K562 (cell line): Measurements from ENCODE around the gene SAE1. TPM values are rescaled to one million over a fixed set of nuclear protein-coding genes. Genes with fewer than 3 reads are reported as not detected.

ENCODE experiments used
- ATAC-seq: fragments of 200-7000 bp; cut with Tn5 transposase; 3 replicates; pipeline ENCODE4 v1.9.1; 2020; ENCODE audit warnings: moderate library complexity
- BruUV-seq: library from RNA; stranded (reverse); fragments of 400-500 nt; replicated peaks from 2 replicates; lab custom pipeline; 2021; lab: Mats Ljungman, UMichigan
- CTCF ChIA-PET: fragments of 300-600 bp; formaldehyde crosslinking; extraction: SDS; loops from one replicate; lab custom pipeline; 2021; ENCODE audit warnings: low intra/inter-chr PET ratio; lab: Yijun Ruan, JAX
- POLR2A ChIA-PET: fragments of 300-600, 350-650 bp; sonication (Branson Sonifier 250); formaldehyde crosslinking; extraction: SDS; loops from one replicate; lab custom pipeline; 2021; ENCODE audit warnings: antibody characterized with exemption, inconsistent platforms; lab: Yijun Ruan, JAX
- DNase-seq, 4 experiments: peaks; one replicate each; pipeline versions ENCODE4 v3.0.0 to v3.0.0-alpha.2; 2011 to 2018; ENCODE audit warnings: low spot score in 3 of 4, mixed read lengths in 3 of 4; ENCODE audit errors: extremely low read depth in 1 of 4
- FAIRE-seq: peaks from 2 replicates; lab custom pipeline; 2011; peaks lifted over from hg19 to GRCh38; lab: Jason Lieb, UNC
- H2AFZ ChIP-seq: 2 replicates; pipeline ENCODE4 v1.6.0; 2011; ENCODE audit warnings: low read depth, low read length, control low read depth, inconsistent platforms
- H3K27ac ChIP-seq: fragments of 200-600 bp; 3 replicates; pipeline ENCODE4 v1.8.0; 2011; ENCODE audit warnings: low read depth, mild to moderate bottlenecking, control low read depth, inconsistent platforms, low read length, moderate library complexity, mixed read lengths; ENCODE audit errors: extremely low read depth
- H3K27me3 ChIP-seq, 2 experiments: fragments of 300-600 bp in 1 of 2; 2 replicates in 1 of 2; 3 replicates in 1 of 2; pipeline versions ENCODE4 v1.6.0 to v1.8.0; 2011; ENCODE audit warnings: inconsistent platforms in 2 of 2, low read length in 2 of 2, mild to moderate bottlenecking in 1 of 2, mixed read lengths in 1 of 2, moderate library complexity in 1 of 2; ENCODE audit not compliant: control insufficient read depth in 2 of 2, insufficient read depth in 2 of 2
- H3K36me3 ChIP-seq: fragments of 300-600 bp; 3 replicates; pipeline ENCODE4 v1.8.0; 2011; ENCODE audit warnings: mild to moderate bottlenecking, low read length, inconsistent platforms; ENCODE audit not compliant: control insufficient read depth, insufficient read depth
- H3K4me1 ChIP-seq, 2 experiments: fragments of 200-600 bp in 1 of 2; replicated peaks in 1 of 2; 2 replicates in 1 of 2; 3 replicates in 1 of 2; pipeline versions ENCODE4 v1.5.1 to v1.8.0; 2011; ENCODE audit warnings: inconsistent platforms in 2 of 2, low read length in 2 of 2, mild to moderate bottlenecking in 1 of 2, mixed read lengths in 1 of 2, moderate library complexity in 1 of 2; ENCODE audit not compliant: control insufficient read depth in 2 of 2, insufficient read depth in 2 of 2
- H3K4me2 ChIP-seq: 2 replicates; pipeline ENCODE4 v1.6.1; 2011; ENCODE audit warnings: low read length, control low read depth, inconsistent platforms, mixed read lengths; ENCODE audit not compliant: insufficient read depth
- H3K4me3 ChIP-seq: fragments of 200-600 bp; sonication (generic), shearing (Covaris generic); 2 replicates; pipeline ENCODE4 v1.5.1; 2016; ENCODE audit warnings: control low read depth, inconsistent platforms
- H3K79me2 ChIP-seq: fragments of 200-600 bp; 3 replicates; pipeline ENCODE4 v1.8.0; 2011; ENCODE audit warnings: low read length, inconsistent platforms; ENCODE audit not compliant: control insufficient read depth, insufficient read depth
- H3K9ac ChIP-seq, 2 experiments: 2 replicates each; pipeline versions ENCODE4 v1.6.0 to v1.6.1; 2011; ENCODE audit warnings: low read depth in 2 of 2, low read length in 2 of 2, control low read depth in 1 of 2, inconsistent platforms in 1 of 2, mild to moderate bottlenecking in 1 of 2, mixed read lengths in 1 of 2; ENCODE audit not compliant: insufficient read depth in 1 of 2
- H3K9me1 ChIP-seq: one replicate; pipeline ENCODE4 v1.6.0; 2011; ENCODE audit warnings: inconsistent platforms, mild to moderate bottlenecking, low read length, moderate library complexity; ENCODE audit not compliant: control insufficient read depth, insufficient read depth
- H3K9me3 ChIP-seq: replicated peaks from 2 replicates; pipeline ENCODE4 v1.5.1; 2011; ENCODE audit warnings: low read depth, low read length, inconsistent platforms; ENCODE audit not compliant: control insufficient read depth, insufficient read depth
- H4K20me1 ChIP-seq: replicated peaks from 2 replicates; pipeline ENCODE4 v1.6.1; 2011; ENCODE audit warnings: low read length, inconsistent platforms, mixed read lengths; ENCODE audit not compliant: control insufficient read depth, insufficient read depth
- BDP1 ChIP-seq: IDR thresholded peaks from 3 replicates; pipeline ENCODE4 v1.6.1; 2011; ENCODE audit not compliant: insufficient read length, insufficient read depth
- ELF1 ChIP-seq: fragments of 200-800 bp; sonication (Bioruptor generic); IDR thresholded peaks from 2 replicates; pipeline ENCODE4 v1.6.1; 2016; ENCODE audit warnings: missing genetic modification characterization, missing compliant biosample characterization
- HMGN3 ChIP-seq: IDR thresholded peaks from 2 replicates; pipeline ENCODE4 v1.6.1; 2011; ENCODE audit warnings: borderline replicate concordance, low read depth, mild to moderate bottlenecking, mixed read lengths, low read length; ENCODE audit not compliant: insufficient read length; ENCODE audit errors: extremely low read depth
- NCOA2 ChIP-seq, 2 experiments: fragments of 450-650 bp; IDR thresholded peaks; 2 replicates each; pipeline ENCODE4 v1.6.1; 2018; ENCODE audit warnings: mild to moderate bottlenecking in 2 of 2, moderate library complexity in 1 of 2; ENCODE audit not compliant: partially characterized antibody in 2 of 2
- POLR2AphosphoS5 ChIP-seq: IDR thresholded peaks from 2 replicates; pipeline ENCODE4 v1.6.1; 2011; ENCODE audit warnings: mild to moderate bottlenecking, low read depth, low read length, moderate library complexity; ENCODE audit not compliant: control insufficient read depth, insufficient read depth
- TAF1 ChIP-seq: IDR thresholded peaks from 2 replicates; pipeline ENCODE4 v1.6.1; 2011; ENCODE audit warnings: mild to moderate bottlenecking, low read length, moderate library complexity; ENCODE audit not compliant: insufficient read depth, control insufficient read depth, severe bottlenecking; ENCODE audit errors: extremely low read depth
- USF2 ChIP-seq: sonication (generic); formaldehyde crosslinking; IDR thresholded peaks from 2 replicates; pipeline ENCODE4 v1.5.0; 2020; ENCODE audit warnings: missing genetic modification reagents
- ZBTB1 ChIP-seq: sonication (generic); formaldehyde crosslinking; IDR thresholded peaks from 2 replicates; pipeline ENCODE4 v1.8.1; 2023; ENCODE audit warnings: missing genetic modification reagents, low read depth, mild to moderate bottlenecking, borderline replicate concordance
- ZNF23 ChIP-seq: fragments of 250-450 bp; sonication (Bioruptor Pico); IDR thresholded peaks from 2 replicates; pipeline ENCODE4 v1.4.0; 2020; ENCODE audit warnings: mild to moderate bottlenecking
- ZNF830 ChIP-seq: fragments of 250-450 bp; sonication (Bioruptor Pico); IDR thresholded peaks from 2 replicates; pipeline ENCODE4 v1.5.0; 2021; ENCODE audit warnings: mild to moderate bottlenecking
- WGBS: fragments of 100-300 bp; shearing (Covaris generic); methylation state at CpG from one replicate; pipeline ENCODE4 v1.1.6; 2016; ENCODE audit warnings: low coverage, mixed read lengths; ENCODE audit not compliant: insufficient coverage; ENCODE audit errors: missing lambda C conversion rate; 5-methylcytosine and 5-hydroxymethylcytosine counted together
- in situ Hi-C: fragments of 300-500 bp; cut with MboI; formaldehyde crosslinking; loops from 4 replicates; pipeline ENCODE4 v1.15.0; 2018; ENCODE audit warnings: inconsistent platforms, mixed read lengths
- intact Hi-C: fragments of 100-400 bp; cut with micrococcal nuclease; formaldehyde crosslinking; loops from 2 replicates; pipeline ENCODE4 v1.14.2; 2022
- polyA plus RNA-seq, 8 experiments: library from polyadenylated mRNA; depleted of rRNA in 4 of 8; stranded (reverse) in 5 of 8; unstranded in 3 of 8; fragments of >200 nt; fragmentation: Nextera tagmentation in 2 of 8; fragmentation: Illumina TruSeq in 1 of 8; extraction: Ambion mirVana in 2 of 8; extraction: Trizol in 1 of 8; gene quantifications; 2 replicates each; pipeline versions ENCODE4 v1.2.1 to v1.2.3, GENCODE V29; 2011 to 2014; ENCODE audit warnings: inconsistent platforms in 1 of 8, missing spikeins in 1 of 8
- total RNA-seq, 7 experiments: library from RNA; depleted of rRNA in 6 of 7; stranded (reverse); fragments of >200 nt in 6 of 7; fragmentation: Illumina TruSeq in 2 of 7; extraction: Trizol in 2 of 7; gene quantifications; 2 replicates each; pipeline versions ENCODE4 v1.2.1 to v1.2.3, GENCODE V29; 2011 to 2021; ENCODE audit warnings: low replicate concordance in 1 of 7

The SAE1 gene
- total and polyA plus RNA-seq, 9 of the 15 experiments (the other 6 are each of a cell fraction or from before 2014, with no cell fraction given): 82.8 to 299 (median 217) TPM

GRCh38 chr19:47197141-47197540 lies 66.5 kb downstream of the SAE1 start:
- in situ Hi-C loops (no loop called here), intact Hi-C loops (no loop called here)
- no peaks in the 10 kb centered on the region for H3K9me1 ChIP-seq
- H3K4me3 ChIP-seq: no peak overlapping the region
- no peak overlapping the region for H3K4me2 ChIP-seq
- H3K27me3 ChIP-seq: no peaks in the 10 kb centered on the region
- no peak overlapping the region for H2AFZ ChIP-seq
- H4K20me1 ChIP-seq: no peaks in the 10 kb centered on the region
- H3K27ac ChIP-seq: no peak overlapping the region
- BruUV-seq: no TSS peak
- CTCF ChIA-PET: no interaction called here
- no peak overlapping the region for H3K9ac ChIP-seq
- no peak for TF ChIP-seq ZNF830 (CRISPR knock-in tag)
- no peak for TF ChIP-seq TAF1
- no peak for TF ChIP-seq ZNF23 (CRISPR knock-in tag)
- no peak for TF ChIP-seq ZBTB1
- no peak for TF ChIP-seq USF2 (CRISPR knock-in tag)
- TF ChIP-seq NCOA2 (IDR thresholded peaks at IDR 0.05; ENCODE audit: partially characterized antibody in 2 of 2): no peak
- TF ChIP-seq ELF1: no peak
- TF ChIP-seq POLR2AphosphoS5: no peak
- TF ChIP-seq HMGN3: no peak
- TF ChIP-seq BDP1: no peak
- H3K9me3 ChIP-seq: no peaks in the 10 kb centered on the region
- FAIRE-seq (no peak), ATAC-seq (no peak), DNase-seq (no peak)
- WGBS: 95% methylated on average over 4 of the region's 4 CpGs
- no peaks in the 10 kb centered on the region for H3K79me2 ChIP-seq
- H3K4me1 ChIP-seq: no peaks in the 10 kb centered on the region; a peak in 1 of 5 replicates
- POLR2A ChIA-PET: interaction anchor here (2.1 kb wide), 1 partner anchor 10 kb away, joined by 7 read pairs; no protein-coding TSS in a partner anchor
- H3K36me3 ChIP-seq: peaks cover 58% of the 10 kb centered on the region
